GM21528 (cell line): ENCODE data around the gene MLC1.

Experiments
- ATAC-seq: cut with Tn5 transposase; IDR thresholded peaks from one replicate; pipeline ENCODE4 v1.9.1; 2021; ENCODE audit warnings: mild to moderate bottlenecking, moderate library complexity; ENCODE audit not compliant: unreplicated experiment, low FRiP score

Gene MLC1

GRCh38 chr22:50078761-50079160 lies 6.5 kb downstream of the MLC1 start:
- ATAC-seq = no peak

DNA sequence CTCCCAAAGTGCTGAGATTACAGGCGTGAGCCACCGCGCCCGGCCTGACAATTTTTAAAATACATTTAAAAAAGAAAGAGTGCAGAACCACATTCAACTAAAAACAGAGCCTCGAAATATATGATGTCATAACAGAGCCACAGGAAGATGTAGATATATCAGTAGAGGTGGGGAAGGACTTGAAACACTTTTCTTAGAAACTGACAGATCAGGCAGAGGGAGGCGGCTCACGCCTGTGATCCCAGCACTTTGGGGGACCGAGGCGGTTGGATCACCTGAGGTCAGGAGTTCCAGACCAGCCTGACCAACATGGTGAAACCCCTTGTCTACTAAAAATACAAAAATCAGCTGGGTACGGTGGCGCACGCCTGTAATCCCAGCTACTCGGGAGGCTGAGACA lies 7.0 kb downstream of the MLC1 start:
- no peak for ATAC-seq

- ATAC-seq = no peak
Measured at GRCh38 chr22:50076646-50077535, 8.3 kb downstream of the MLC1 start.

DNA sequence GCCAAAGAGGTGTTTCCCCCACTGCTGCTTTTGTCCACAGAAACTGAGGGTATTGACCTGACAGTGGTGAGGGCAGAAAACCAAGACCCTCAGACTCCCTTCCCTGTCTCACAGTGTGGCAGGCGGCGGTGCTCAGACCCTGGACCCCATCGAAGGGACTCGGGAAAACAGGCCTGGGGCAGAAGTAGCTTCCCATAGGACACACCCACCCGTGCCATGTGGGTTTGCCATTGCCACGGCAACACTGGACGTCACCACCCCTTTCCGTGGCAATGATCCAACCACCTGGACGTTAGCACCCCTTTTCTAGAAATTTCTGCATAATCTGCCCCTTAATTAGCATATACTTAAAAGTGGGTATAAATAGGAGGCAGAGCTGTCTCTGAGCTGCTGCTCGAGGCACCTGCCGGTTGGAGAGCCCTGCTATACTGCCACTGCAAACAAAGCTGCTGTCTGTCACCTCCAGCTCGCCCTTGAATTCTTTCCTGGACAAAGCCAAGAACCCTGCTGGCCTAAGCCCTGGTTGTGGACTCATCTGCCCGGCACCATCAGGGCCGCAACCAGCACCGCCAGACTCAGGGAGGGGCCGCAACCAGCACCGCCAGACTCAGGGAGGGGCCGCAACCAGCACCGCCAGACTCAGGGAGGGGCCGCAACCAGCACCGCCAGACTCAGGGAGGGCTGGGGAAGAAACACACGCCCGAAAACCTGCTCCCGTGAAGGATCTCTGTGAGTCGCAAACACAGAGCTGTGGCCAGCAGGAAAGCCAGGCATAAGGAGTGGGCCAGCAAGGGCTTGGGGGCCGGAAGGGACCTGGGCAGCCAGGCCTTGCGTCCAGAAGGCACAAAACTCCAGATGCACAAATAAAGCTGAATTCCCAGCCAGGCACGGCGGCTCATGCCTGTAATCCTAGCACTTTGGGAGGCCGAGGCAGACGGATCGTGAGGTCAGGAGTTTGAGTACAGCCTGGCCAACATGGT lies 10.4 kb downstream of the MLC1 start:
- ATAC-seq = no peak

- ATAC-seq = no peak
Measured at GRCh38 chr22:50074056-50074455, 11.2 kb downstream of the MLC1 start.

- no peak for ATAC-seq
Measured at GRCh38 chr22:50072714-50073538, 12.3 kb downstream of the MLC1 start.

DNA sequence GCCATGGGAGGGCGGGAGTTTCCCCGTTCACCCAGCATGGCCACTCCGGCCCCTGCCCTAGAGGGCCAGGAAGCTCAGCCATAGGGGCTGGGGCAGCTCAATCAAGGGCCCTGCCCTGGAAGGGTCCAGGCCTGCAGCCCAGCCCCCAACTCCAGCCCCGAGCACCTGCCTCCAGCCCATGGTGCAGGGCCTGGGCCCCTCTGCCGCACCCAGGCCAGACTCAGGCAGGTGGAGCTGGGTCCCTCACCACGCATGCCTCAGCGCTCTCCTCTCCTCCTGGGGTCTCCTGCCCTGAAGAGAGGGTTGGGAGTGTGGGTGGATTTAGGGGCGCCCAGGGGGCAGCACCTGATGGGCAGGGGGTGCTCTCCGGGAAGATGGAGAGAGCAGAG lies 13.1 kb downstream of the MLC1 start:
- no peak for ATAC-seq

DNA sequence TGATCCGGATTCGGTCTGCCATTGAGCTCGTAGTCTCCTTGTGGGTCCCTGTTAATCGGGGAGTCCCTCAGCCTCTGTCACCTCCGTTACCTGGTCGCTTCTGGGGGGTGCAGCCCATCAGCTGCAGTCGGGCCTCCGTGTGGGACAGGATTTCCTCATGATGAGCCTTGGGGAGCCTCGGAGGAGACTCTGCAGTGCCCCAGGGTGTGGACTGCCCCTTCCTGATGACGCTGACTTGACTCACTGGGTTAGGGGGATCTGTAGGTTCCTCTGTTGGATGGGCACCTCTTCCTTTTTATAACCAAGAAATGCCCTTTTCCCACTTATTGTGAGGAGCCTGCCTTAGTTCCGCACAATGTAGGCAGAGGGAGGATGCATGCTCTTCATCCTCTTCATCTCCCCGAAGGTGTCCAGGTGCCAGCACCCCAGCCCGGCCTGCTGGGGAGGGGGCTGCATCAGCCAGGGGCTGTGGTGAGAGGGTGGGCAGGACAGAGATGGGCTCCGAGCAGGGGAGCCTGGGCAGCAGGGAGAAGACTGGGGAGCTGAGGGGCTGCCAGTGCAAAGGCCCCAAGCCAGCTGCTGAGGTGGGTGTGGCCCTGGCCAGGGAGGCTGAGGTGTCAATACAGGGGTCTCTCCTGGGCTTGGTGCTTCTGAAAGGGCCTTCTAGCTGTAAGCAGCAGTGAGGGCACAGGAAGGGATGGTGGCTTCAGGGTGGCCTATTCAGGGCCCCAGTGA lies 13.6 kb downstream of the MLC1 start:
- no peak for ATAC-seq

DNA sequence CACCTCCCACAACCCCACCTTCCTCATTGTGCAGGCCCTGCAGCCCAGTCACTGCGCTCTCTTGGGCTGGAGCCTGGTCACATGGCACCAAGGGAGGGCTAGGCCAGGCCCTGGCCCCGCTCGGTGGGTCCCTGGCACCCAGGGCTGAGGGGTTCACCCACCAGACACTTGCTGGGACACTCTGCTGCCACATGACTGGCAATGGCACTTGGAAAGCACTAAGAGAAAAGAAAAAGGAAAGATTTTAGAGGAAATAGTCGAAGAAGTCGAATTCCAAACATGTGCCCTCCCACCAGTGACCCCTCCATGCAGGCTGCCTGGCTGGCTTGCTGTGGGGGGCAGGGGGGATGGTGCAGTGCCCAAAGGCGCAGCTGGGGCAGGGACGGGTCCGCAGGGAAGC lies 14.9 kb downstream of the MLC1 start:
- ATAC-seq = no peak

DNA sequence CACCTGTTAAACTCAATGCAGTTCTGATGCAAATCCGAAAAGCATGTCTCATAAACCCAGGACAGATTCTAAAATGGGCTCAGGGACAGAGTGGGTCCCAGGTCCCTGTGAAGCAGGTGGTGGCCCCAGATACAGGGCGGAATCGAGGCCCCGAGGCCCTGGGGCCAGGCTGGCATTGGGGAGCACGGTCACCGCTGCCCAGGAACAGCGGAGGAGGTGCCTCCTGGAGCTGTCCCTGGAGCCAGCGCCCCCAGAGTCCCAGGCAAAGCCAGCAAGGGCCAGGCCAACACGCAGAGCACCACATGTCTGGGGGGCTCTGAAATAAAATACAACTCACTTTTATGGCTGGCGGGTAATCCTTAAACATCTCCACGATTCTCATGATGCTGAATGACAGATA lies 17.1 kb downstream of the MLC1 start:
- no peak for ATAC-seq

DNA sequence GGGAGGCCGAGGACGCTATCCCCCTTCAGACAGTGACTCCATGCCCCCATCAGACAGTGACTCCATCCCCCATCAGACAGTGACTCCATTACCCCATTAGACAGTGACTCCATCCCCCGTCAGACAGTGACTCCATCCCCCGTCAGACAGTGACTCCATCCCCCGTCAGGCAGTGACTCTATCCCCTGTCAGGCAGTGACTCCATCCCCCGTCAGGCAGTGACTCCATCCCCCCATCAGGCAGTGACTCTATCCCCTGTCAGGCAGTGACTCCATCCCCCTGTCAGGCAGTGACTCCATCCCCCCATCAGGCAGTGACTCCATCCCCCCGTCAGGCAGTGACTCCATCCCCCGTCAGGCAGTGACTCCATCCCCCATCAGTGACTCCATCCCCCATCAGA lies 18.0 kb downstream of the MLC1 start:
- no peak for ATAC-seq

- no peak for ATAC-seq
Measured at GRCh38 chr22:50064453-50064852, 20.8 kb downstream of the MLC1 start.

GRCh38 chr22:50063589-50064393 lies 21.4 kb downstream of the MLC1 start:
- ATAC-seq = no peak

GRCh38 chr22:50062509-50063135 lies 22.6 kb downstream of the MLC1 start:
- ATAC-seq = no peak

GRCh38 chr22:50061824-50062355 lies 23.3 kb downstream of the MLC1 start:
- no peak for ATAC-seq

DNA sequence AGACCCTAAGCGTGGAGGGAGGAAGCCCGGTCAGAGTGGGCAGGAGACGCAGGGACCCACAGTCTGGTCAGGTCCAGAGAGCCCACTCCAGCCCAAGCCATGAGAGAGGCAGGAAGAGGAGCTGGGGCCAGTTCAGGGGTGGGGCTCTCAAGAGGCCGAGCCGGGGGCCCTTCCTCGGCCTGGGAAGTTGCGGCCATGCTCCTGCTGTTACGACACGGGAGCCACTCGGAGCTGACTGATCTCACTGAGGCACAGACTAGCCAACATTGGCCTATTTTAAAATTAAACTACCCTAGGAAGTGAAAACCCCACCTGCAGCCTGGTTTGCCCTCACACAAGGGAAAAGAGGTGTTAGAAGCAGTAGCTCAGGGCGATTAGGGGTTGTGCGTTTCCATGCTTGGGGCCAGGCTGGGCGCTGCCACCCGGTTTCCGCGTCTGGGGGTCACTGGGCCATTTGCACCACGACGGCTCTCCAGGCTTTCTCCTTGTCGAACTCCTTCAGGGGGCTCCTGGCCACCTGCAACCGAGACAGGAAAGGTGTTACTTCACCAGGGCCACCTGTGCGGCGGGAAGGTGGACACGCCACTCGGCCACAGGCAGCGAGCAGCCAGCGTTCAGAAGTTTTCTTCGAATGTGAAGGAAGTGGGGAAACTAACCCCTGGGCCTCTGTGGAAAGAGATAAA lies 23.9 kb downstream of the MLC1 start:
- ATAC-seq = no peak

DNA sequence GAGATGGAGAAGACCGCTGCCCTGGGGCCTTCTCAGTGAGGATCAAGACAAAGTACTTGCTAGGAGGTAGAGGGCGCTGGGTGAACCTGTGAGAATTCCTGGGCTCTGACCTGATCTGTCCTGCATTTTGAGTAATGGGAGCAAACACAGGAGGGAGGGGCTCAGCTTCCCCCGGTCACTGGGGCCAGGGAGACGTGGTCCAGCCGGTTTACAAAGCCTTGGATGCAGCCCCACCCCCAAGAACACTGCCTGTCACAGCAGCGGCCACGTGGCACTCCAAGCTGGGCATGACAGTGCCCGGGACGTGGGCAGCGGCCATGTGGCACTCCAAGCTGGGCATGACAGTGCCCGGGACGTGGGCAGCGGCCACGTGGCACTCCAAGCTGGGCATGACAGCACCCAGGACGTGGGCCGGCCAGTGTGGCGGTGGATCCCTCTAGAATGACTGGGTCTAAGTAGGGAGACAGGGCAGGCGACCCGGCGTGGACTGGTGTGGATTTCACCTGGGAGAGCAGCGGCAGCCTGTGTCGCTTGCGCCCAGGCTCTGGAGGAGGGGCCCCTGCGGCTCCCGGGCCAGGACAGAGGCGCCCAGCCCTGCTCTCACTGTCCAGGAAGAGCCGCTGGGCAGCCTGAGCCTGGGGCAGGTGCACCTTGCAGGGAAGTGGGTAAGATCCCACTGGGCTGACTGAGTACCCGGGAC lies 24.6 kb downstream of the MLC1 start:
- ATAC-seq = no peak
